GM12891 (cell line): ENCODE results near the gene CMBL.

Experiments
- PAX5 ChIP-seq: IDR thresholded peaks from 2 replicates; pipeline ENCODE4 v1.6.1; 2011; ENCODE audit warnings: low read length, moderate library complexity, mild to moderate bottlenecking; ENCODE audit not compliant: insufficient read depth, severe bottlenecking
- POLR2A ChIP-seq: IDR thresholded peaks from 2 replicates; pipeline ENCODE4 v1.6.1; 2011; ENCODE audit warnings: low read depth, low read length, control low read depth
- POLR2AphosphoS5 ChIP-seq: IDR thresholded peaks from 2 replicates; pipeline ENCODE4 v1.6.1; 2011; ENCODE audit warnings: low read depth, low read length, control low read depth
- SPI1 ChIP-seq: IDR thresholded peaks from 2 replicates; pipeline ENCODE4 v1.6.1; 2011; ENCODE audit warnings: low read depth, low read length, control low read depth
- TAF1 ChIP-seq: IDR thresholded peaks from 2 replicates; pipeline ENCODE4 v1.6.1; 2011; ENCODE audit warnings: low read depth, low read length, control low read depth

GRCh38 chr5:10286162-10286861 lies 21.4 kb downstream of the CMBL start:
- TF ChIP-seq POLR2AphosphoS5 (no peak), POLR2A (no peak), TAF1 (no peak), SPI1 (no peak), PAX5 (no peak)
